Measurements from ENCODE around the gene HUWE1. TPM values are rescaled to one million over a fixed set of nuclear protein-coding genes. Genes with fewer than 3 reads are reported as not detected.

HUWE1 gene
- total and polyA plus RNA-seq, 2 donors from 2014 or later = 34.2 to 203 TPM

DNA sequence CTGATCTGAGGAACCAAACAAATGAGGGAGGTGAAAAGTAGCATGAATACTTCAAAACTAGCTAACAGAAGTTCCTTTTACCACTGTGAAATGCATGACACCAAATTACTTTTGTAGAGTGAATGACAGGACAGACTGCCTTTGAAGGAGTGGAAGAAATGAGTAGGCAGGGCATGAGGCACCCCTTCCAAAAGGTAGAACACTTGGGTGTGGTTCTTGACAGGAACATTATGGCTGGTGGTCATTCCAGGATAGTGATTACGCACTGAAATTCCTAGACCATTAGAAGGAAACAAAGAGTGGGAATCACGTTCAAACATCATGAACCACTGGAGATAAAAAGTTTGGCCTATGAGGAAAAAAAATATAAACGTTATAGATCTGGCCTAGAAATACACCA is 4.9 kb downstream of the HUWE1 start:
- Histone ChIP-seq H3K4me3 (ENCODE audit: low read length in 3 of 3) (no peak overlapping the region), H3K9ac (ENCODE audit: low read length in 3 of 3) (no peak overlapping the region), H3K9me3 (ENCODE audit: control insufficient read depth in 2 of 3, insufficient read depth in 1 of 3, low read length in 3 of 3) (no peaks in the 10 kb centered on the region), H3K4me1 (ENCODE audit: control insufficient read depth in 2 of 3, insufficient read depth in 2 of 3, low read depth in 1 of 3, low read length in 3 of 3) (peaks cover 0 to 7% (median 2%) of the 10 kb centered on the region in 3 donors), H3K36me3 (ENCODE audit: control insufficient read depth in 2 of 3, insufficient read depth in 3 of 3, low read length in 3 of 3) (peaks cover 0 to 12% (median 2%) of the 10 kb centered on the region in 3 donors), H3K27me3 (ENCODE audit: control insufficient read depth, insufficient read depth, low read length) (no peaks in the 10 kb centered on the region), H3K27ac (ENCODE audit: low read depth in 2 of 2, low read length in 2 of 2) (no peak overlapping the region)
- TF ChIP-seq CTCF (IDR thresholded peaks at IDR 0.05; ENCODE audit: borderline replicate concordance, extremely low read depth, insufficient read depth) = no peak
- DNase-seq (no peak), FAIRE-seq (no peak)
- intact Hi-C loops (cut with DNase I) = no loop called here

DNA sequence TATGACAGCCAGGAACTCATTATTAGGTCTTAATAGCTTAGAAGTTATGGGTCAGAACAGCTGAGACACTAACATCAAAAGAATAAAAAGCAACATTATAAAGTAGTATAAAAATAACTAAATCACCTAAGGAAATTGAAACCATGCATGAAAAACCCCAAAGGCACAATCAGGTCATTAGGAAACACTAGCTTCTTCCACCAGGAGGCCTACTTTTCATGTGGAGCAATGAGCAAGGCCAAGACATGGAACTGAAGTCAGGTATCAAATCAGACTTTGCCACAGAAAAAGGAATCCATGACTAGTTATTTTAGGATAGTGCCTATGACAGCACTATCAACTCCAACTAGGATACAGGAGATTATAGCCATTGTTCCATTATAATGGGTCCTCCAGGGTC is 7.9 kb downstream of the HUWE1 start:
- intact Hi-C loops (cut with DNase I) = no loop called here
- H3K27ac ChIP-seq (ENCODE audit: low read depth in 2 of 2, low read length in 2 of 2) = no peak overlapping the region

GRCh38 chrX:53677286-53677685 is 9.2 kb downstream of the HUWE1 start:
- Histone ChIP-seq H3K9me3 (ENCODE audit: control insufficient read depth in 2 of 3, insufficient read depth in 1 of 3, low read length in 3 of 3) (no peaks in the 10 kb centered on the region), H3K27ac (ENCODE audit: low read depth in 2 of 2, low read length in 2 of 2) (no peak overlapping the region), H3K4me1 (ENCODE audit: control insufficient read depth in 2 of 3, insufficient read depth in 2 of 3, low read depth in 1 of 3, low read length in 3 of 3) (peaks cover 0 to 2% (median 2%) of the 10 kb centered on the region in 3 donors), H3K9ac (ENCODE audit: low read length in 3 of 3) (no peak overlapping the region), H3K4me3 (ENCODE audit: low read length in 3 of 3) (no peak overlapping the region), H3K27me3 (ENCODE audit: control insufficient read depth, insufficient read depth, low read length) (peaks cover 5% of the 10 kb centered on the region), H3K36me3 (ENCODE audit: control insufficient read depth in 2 of 3, insufficient read depth in 3 of 3, low read length in 3 of 3) (peaks cover 0 to 16% (median 5%) of the 10 kb centered on the region in 3 donors)
- DNase-seq (no peak), FAIRE-seq (no peak)
- no peak for TF ChIP-seq CTCF (IDR thresholded peaks at IDR 0.05; ENCODE audit: borderline replicate concordance, extremely low read depth, insufficient read depth)
- intact Hi-C loops (cut with DNase I) = no loop called here

More for the DNA sequence above, 7.9 kb downstream of the HUWE1 start:
- Histone ChIP-seq H3K4me3 (ENCODE audit: low read length in 3 of 3) (no peak overlapping the region), H3K4me1 (ENCODE audit: control insufficient read depth in 2 of 3, insufficient read depth in 2 of 3, low read depth in 1 of 3, low read length in 3 of 3) (peaks cover 0 to 7% (median 2%) of the 10 kb centered on the region in 3 donors), H3K36me3 (ENCODE audit: control insufficient read depth in 2 of 3, insufficient read depth in 3 of 3, low read length in 3 of 3) (peaks cover 0 to 12% (median 5%) of the 10 kb centered on the region in 3 donors), H3K9me3 (ENCODE audit: control insufficient read depth in 2 of 3, insufficient read depth in 1 of 3, low read length in 3 of 3) (no peaks in the 10 kb centered on the region), H3K27me3 (ENCODE audit: control insufficient read depth, insufficient read depth, low read length) (peaks cover 5% of the 10 kb centered on the region), H3K9ac (ENCODE audit: low read length in 3 of 3) (no peak overlapping the region)
- TF ChIP-seq CTCF (IDR thresholded peaks at IDR 0.05; ENCODE audit: borderline replicate concordance, extremely low read depth, insufficient read depth) = no peak
- FAIRE-seq = no peak
- DNase-seq = no peak

- no peak for TF ChIP-seq CTCF (IDR thresholded peaks at IDR 0.05; ENCODE audit: borderline replicate concordance, extremely low read depth, insufficient read depth)
- no peak overlapping the region for H3K27ac ChIP-seq (ENCODE audit: low read depth in 2 of 2, low read length in 2 of 2)
- intact Hi-C loops (cut with DNase I) = no loop called here
- H3K9ac ChIP-seq (ENCODE audit: low read length in 3 of 3) = no peak overlapping the region
- DNase-seq (no peak), FAIRE-seq (no peak)
- no peak overlapping the region for H3K4me3 ChIP-seq (ENCODE audit: low read length in 3 of 3)
- peaks cover 0 to 16% (median 5%) of the 10 kb centered on the region in 3 donors for H3K36me3 ChIP-seq (ENCODE audit: control insufficient read depth in 2 of 3, insufficient read depth in 3 of 3, low read length in 3 of 3)
- H3K4me1 ChIP-seq (ENCODE audit: control insufficient read depth in 2 of 3, insufficient read depth in 2 of 3, low read depth in 1 of 3, low read length in 3 of 3) = peaks cover 0 to 2% (median 0%) of the 10 kb centered on the region in 3 donors
- H3K9me3 ChIP-seq (ENCODE audit: control insufficient read depth in 2 of 3, insufficient read depth in 1 of 3, low read length in 3 of 3) = no peaks in the 10 kb centered on the region
- peaks cover 5% of the 10 kb centered on the region for H3K27me3 ChIP-seq (ENCODE audit: control insufficient read depth, insufficient read depth, low read length)
These were observed 11.9 kb downstream of the HUWE1 start for GRCh38 chrX:53674581-53674980.
